ENCODE results near the gene BRS3.

DNA sequence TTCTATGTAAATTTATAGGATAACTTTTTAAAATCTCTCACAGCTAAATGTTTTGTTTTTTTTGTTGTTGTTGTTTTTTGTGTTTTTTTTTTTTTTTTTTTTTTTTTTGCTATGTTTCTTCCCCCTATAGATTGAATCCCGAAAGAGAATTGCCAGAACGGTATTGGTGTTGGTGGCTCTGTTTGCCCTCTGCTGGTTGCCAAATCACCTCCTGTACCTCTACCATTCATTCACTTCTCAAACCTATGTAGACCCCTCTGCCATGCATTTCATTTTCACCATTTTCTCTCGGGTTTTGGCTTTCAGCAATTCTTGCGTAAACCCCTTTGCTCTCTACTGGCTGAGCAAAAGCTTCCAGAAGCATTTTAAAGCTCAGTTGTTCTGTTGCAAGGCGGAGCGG, 4.1 kb downstream of the BRS3 start:
- TF ChIP-seq, protein P1, sequence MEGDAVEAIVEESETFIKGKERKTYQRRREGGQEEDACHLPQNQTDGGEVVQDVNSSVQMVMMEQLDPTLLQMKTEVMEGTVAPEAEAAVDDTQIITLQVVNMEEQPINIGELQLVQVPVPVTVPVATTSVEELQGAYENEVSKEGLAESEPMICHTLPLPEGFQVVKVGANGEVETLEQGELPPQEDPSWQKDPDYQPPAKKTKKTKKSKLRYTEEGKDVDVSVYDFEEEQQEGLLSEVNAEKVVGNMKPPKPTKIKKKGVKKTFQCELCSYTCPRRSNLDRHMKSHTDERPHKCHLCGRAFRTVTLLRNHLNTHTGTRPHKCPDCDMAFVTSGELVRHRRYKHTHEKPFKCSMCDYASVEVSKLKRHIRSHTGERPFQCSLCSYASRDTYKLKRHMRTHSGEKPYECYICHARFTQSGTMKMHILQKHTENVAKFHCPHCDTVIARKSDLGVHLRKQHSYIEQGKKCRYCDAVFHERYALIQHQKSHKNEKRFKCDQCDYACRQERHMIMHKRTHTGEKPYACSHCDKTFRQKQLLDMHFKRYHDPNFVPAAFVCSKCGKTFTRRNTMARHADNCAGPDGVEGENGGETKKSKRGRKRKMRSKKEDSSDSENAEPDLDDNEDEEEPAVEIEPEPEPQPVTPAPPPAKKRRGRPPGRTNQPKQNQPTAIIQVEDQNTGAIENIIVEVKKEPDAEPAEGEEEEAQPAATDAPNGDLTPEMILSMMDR (conservative IDR thresholded peaks at IDR 0.05; ENCODE audit: low read length), result peak; percentile 30; the same call in 1 of the 2 replicates
- TF ChIP-seq EZH2phosphoT487 (IDR thresholded peaks at IDR 0.05; ENCODE audit: borderline replicate concordance, low read depth, low read length), result no peak
